COLO668 (cell line): ENCODE measurements around the gene DGCR2.
"Not testable (repeated sequence)": the region's sequence is repeated elsewhere in the genome, so short reads cannot be mapped to it uniquely, and the experiment has no call there.

Experiments
- DNase-seq: peaks from one replicate; lab custom pipeline; 2025; ENCODE audit not compliant: unreplicated experiment; lab: John Stamatoyannopoulos, UW

DGCR2 gene

DNA sequence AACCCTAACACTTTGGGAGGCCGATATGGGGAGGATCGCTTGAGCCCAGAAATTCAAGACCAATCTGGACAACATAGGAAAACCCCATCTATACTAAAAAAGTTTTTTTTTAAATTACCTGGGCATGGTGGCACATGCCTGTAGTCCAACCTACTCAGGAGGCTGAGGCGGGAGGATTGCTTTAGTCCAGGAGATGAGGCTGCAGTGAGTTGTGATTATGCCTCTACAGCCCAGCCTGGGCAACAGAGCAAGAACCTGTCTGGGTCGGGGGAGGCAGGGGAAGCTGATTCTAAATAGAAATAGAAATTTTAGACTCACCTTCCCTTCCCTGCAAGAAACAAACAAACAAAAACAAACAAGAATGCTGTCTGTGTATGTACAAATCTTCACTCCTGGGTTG, 133.3 kb downstream of the DGCR2 start:
- no peak for DNase-seq

DNA sequence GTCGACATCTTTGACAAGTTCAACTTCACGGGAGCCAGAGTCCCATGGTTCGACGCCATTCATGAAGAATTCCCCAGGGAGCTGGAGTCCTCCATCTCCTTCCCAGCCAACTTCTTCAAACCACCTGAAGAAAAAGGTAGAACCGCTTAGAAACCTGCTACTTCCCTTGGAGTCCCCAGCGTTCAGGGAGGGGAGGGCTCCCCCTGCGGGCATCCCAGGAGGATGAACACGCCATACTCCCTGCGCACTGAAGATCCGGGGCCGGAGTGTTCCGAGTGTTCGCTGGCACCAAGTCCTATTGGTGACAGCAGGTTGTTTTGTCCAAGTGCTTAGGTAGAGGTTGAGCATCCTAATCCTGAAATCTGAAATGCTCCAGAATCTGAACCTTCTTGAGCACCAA, 134.4 kb downstream of the DGCR2 start:
- DNase-seq: peak; percentile 41

DNA sequence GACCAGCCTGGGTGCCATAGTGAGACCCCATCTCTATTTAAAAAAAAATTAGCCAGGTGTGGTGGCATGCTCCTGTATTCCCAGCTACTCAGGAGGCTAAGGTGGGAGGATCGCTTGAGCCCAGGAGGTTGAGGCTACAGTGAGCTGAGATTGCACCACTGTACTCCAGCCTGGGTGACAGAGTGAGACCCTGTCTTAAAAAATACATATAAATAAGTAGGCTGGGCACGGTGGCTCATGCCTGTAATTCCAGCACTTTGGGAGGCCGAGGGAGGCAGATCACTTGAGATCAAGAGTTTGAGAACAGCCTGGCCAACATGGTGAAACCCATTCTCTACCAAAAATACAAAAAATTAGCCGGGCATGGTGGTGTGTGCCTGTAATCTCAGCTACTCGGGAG, 135.1 kb downstream of the DGCR2 start:
- not testable (repeated sequence) for DNase-seq
